ENCODE measurements around the gene MKLN1.

The MKLN1 gene

GRCh38 chr7:131471250-131472004 lies 143.8 kb downstream of the MKLN1 start:
- no peak for DNase-seq

GRCh38 chr7:131476740-131477139 lies 149.1 kb downstream of the MKLN1 start:
- no peak for DNase-seq

- no peak for DNase-seq
Observed at GRCh38 chr7:131480384-131481315, 153.0 kb downstream of the MKLN1 start.

- DNase-seq = no peak
Observed at GRCh38 chr7:131482800-131483199, 155.1 kb downstream of the MKLN1 start.

GRCh38 chr7:131483586-131483985 lies 155.9 kb downstream of the MKLN1 start:
- no peak for DNase-seq

- DNase-seq = no peak
Observed at GRCh38 chr7:131486346-131486745, 158.7 kb downstream of the MKLN1 start.

GRCh38 chr7:131487217-131487616 lies 159.5 kb downstream of the MKLN1 start:
- no peak for DNase-seq

GRCh38 chr7:131488361-131488760 lies 160.7 kb downstream of the MKLN1 start:
- DNase-seq = no peak

- no peak for DNase-seq
Observed at GRCh38 chr7:131489196-131489595, 161.5 kb downstream of the MKLN1 start.

- DNase-seq = no peak
Observed at GRCh38 chr7:131489881-131490280, 162.2 kb downstream of the MKLN1 start.

GRCh38 chr7:131493081-131493480 lies 165.4 kb downstream of the MKLN1 start:
- DNase-seq = no peak

GRCh38 chr7:131493581-131493980 lies 165.9 kb downstream of the MKLN1 start:
- no peak for DNase-seq

GRCh38 chr7:131494182-131494581 lies 166.5 kb downstream of the MKLN1 start:
- DNase-seq = no peak

- no peak for DNase-seq
Observed at GRCh38 chr7:131495669-131496498, 168.2 kb downstream of the MKLN1 start.

GRCh38 chr7:131497454-131497853 lies 169.8 kb downstream of the MKLN1 start:
- no peak for DNase-seq

- no peak for DNase-seq
Observed at GRCh38 chr7:131498237-131498885, 170.7 kb downstream of the MKLN1 start.

- no peak for DNase-seq
Observed at GRCh38 chr7:131499801-131500200, 172.1 kb downstream of the MKLN1 start.

GRCh38 chr7:131500357-131500756 lies 172.7 kb downstream of the MKLN1 start:
- DNase-seq = no peak

- DNase-seq = no peak
Observed at GRCh38 chr7:131501422-131501821, 173.7 kb downstream of the MKLN1 start.

- DNase-seq = no peak
Observed at GRCh38 chr7:131501930-131502685, 174.4 kb downstream of the MKLN1 start.

GRCh38 chr7:131502810-131503508 lies 175.3 kb downstream of the MKLN1 start:
- no peak for DNase-seq

Data from cerebellar nuclear complex (tissue), 1 donor.